ENCODE data around the gene SBDS. TPM values are rescaled to one million over a fixed set of nuclear protein-coding genes. Genes with fewer than 3 reads are reported as not detected.
A peak's percentile ranks its signal among the peaks of the same experiment; 100 is the strongest.
"Not testable (repeated sequence)": the region's sequence is repeated elsewhere in the genome, so short reads cannot be mapped to it uniquely, and the experiment has no call there.

The SBDS gene
- total RNA-seq, 4 donors from 2014 or later = 32.4 to 123 (median 95.8) TPM

GRCh38 chr7:67006965-67007364, 11.6 kb upstream of the SBDS start:
- Histone ChIP-seq H3K36me3 (peaks cover 0 to 19% (median 7%) of the 10 kb centered on the region in 4 donors), H3K27me3 (no peaks in the 10 kb centered on the region), H3K4me1 (no peaks in the 10 kb centered on the region), H3K27ac (no peak overlapping the region), H3K4me3 (no peak overlapping the region), H3K9me3 (no peaks in the 10 kb centered on the region)
- intact Hi-C loops (cut with DNase I; ENCODE audit: low total_unique reads) = no loop called here
- in situ Hi-C loops (cut with MboI; ENCODE audit: low pct_ligation_motif_present in 1 of 4, low pct_unique_long_range_greater_than_20kb in 1 of 4, low sequenced_read_pairs in 3 of 4) = no loop called here
- no peak for DNase-seq
- no peak for TF ChIP-seq EP300 (IDR thresholded peaks at IDR 0.05; ENCODE audit: low read depth)
- no peak for TF ChIP-seq CTCF (IDR thresholded peaks at IDR 0.05)
- no peak for TF ChIP-seq POLR2AphosphoS5 (IDR thresholded peaks at IDR 0.05)
- TF ChIP-seq POLR2A (IDR thresholded peaks at IDR 0.05) = no peak
- 81 to 100% methylated on average over 1 to 2 of the region's 2 CpGs for WGBS, 2 donors (ENCODE audit: low coverage in 1 of 2)

GRCh38 chr7:67004145-67004544, 8.8 kb upstream of the SBDS start:
- H3K9me3 ChIP-seq; DNase-seq; H3K27me3 ChIP-seq; in situ Hi-C loops (cut with MboI; ENCODE audit: low pct_ligation_motif_present in 1 of 4, low pct_unique_long_range_greater_than_20kb in 1 of 4, low sequenced_read_pairs in 3 of 4); intact Hi-C loops (cut with DNase I; ENCODE audit: low total_unique reads); H3K4me3 ChIP-seq; H3K4me1 ChIP-seq; H3K27ac ChIP-seq: not testable (repeated sequence)
- 60 to 93% methylated on average over 1 to 2 of the region's 2 CpGs for WGBS, 2 donors (ENCODE audit: low coverage in 1 of 2)
- peaks cover 0 to 11% (median 1%) of the 10 kb centered on the region in 4 donors for H3K36me3 ChIP-seq

- TF ChIP-seq CTCF (IDR thresholded peaks at IDR 0.05) = peak in 3 of 5 experiments; percentile 43 to 46 (median 45)
- H3K4me3 ChIP-seq; H3K27ac ChIP-seq; DNase-seq; H3K4me1 ChIP-seq; H3K9me3 ChIP-seq; H3K36me3 ChIP-seq; H3K27me3 ChIP-seq; in situ Hi-C loops (cut with MboI; ENCODE audit: low pct_ligation_motif_present in 1 of 4, low pct_unique_long_range_greater_than_20kb in 1 of 4, low sequenced_read_pairs in 3 of 4); intact Hi-C loops (cut with DNase I; ENCODE audit: low total_unique reads): not testable (repeated sequence)
- 41 to 61% methylated on average over 3 to 4 of the region's 5 CpGs for WGBS, 2 donors (ENCODE audit: low coverage in 1 of 2)
Observed at GRCh38 chr7:67000601-67001258, 5.3 kb upstream of the SBDS start.

GRCh38 chr7:66996444-66997191, 1.2 kb upstream of the SBDS start, which contains the start of gene TYW1:
Gene TYW1, plus strand, starts transcription at chr7:66996833. Its CDS starts 146 bp downstream, at chr7:66996979.
- TF ChIP-seq POLR2AphosphoS5 (IDR thresholded peaks at IDR 0.05) (peak; percentile 74 to 91 (median 89)), POLR2A (IDR thresholded peaks at IDR 0.05) (peak; percentile 88)
- peak; percentile 99 for DNase-seq
- H3K27ac ChIP-seq = peak within 1 kb of the TSS; percentile 93 to 99 (median 98)
- H3K9me3 ChIP-seq; H3K27me3 ChIP-seq; intact Hi-C loops (cut with DNase I; ENCODE audit: low total_unique reads); in situ Hi-C loops (cut with MboI; ENCODE audit: low pct_ligation_motif_present in 1 of 4, low pct_unique_long_range_greater_than_20kb in 1 of 4, low sequenced_read_pairs in 3 of 4): not testable (repeated sequence)
- peaks cover 10 to 31% (median 16%) of the 10 kb centered on the region in 4 donors for H3K4me1 ChIP-seq
- 0% methylated on average over 5 to 31 of the region's 44 CpGs for WGBS, 2 donors (ENCODE audit: low coverage in 1 of 2)
- peak within 1 kb of the TSS; percentile 35 to 93 (median 63) for H3K4me3 ChIP-seq
- peaks cover 0 to 18% (median 10%) of the 10 kb centered on the region in 4 donors for H3K36me3 ChIP-seq

DNA sequence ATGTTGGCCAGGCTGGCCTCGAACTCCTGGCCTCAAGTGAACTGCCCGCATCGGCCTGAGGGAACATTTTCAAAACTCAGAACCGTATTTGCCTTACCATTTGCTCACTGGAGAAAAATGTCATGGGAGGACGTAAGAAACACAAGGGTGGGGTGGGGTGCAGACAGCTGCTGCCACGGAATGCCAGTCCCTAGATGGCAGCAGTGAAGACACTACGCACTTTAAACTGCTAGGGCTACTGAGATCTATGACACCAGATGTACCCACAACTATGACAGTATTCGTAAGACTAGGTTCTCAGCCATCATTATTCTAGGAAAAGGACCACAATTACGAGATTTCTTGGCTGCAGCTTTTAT, 716 bp downstream of the SBDS start:
- peak; percentile 41 for TF ChIP-seq EP300 (IDR thresholded peaks at IDR 0.05; ENCODE audit: low read depth)
- peak in 4 of 5 experiments; percentile 22 to 33 (median 29) for TF ChIP-seq CTCF (IDR thresholded peaks at IDR 0.05)
- peak; percentile 87 to 94 (median 94) for TF ChIP-seq POLR2AphosphoS5 (IDR thresholded peaks at IDR 0.05)
- 0% methylated on average over 3 to 9 of the region's 9 CpGs for WGBS, 2 donors (ENCODE audit: low coverage in 1 of 2)
- intact Hi-C loops (cut with DNase I; ENCODE audit: low total_unique reads); H3K9me3 ChIP-seq; H3K27me3 ChIP-seq; in situ Hi-C loops (cut with MboI; ENCODE audit: low pct_ligation_motif_present in 1 of 4, low pct_unique_long_range_greater_than_20kb in 1 of 4, low sequenced_read_pairs in 3 of 4): not testable (repeated sequence)
- H3K36me3 ChIP-seq = peaks cover 0 to 31% (median 16%) of the 10 kb centered on the region in 4 donors
- H3K4me1 ChIP-seq = peaks cover 10 to 31% (median 16%) of the 10 kb centered on the region in 4 donors
- H3K4me3 ChIP-seq = peak overlapping the region; percentile 52 to 81 (median 56)
- peak; percentile 70 for DNase-seq
- peak overlapping the region; percentile 93 to 99 (median 98) for H3K27ac ChIP-seq

DNA sequence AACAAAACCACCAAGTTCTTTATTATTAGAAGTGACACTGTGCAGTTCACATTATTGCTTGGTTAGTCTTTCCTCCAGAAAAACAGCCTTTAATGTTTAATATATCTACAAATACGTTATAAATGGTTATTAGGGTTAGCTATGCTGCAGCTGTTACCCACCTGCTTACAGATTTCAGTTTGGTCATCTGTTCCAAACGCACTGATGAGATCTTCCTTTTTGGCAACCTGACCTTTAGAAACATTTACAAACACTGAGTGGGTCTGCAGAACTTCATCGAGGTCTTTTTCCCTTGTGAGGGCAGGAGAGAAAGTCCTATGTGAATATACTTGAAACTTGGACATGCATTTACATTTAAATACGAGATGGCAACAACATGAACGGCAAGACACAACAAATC, 1.3 kb downstream of the SBDS start:
- 31 to 41% methylated on average over 2 to 5 of the region's 5 CpGs for WGBS, 2 donors (ENCODE audit: low coverage in 1 of 2)

DNA sequence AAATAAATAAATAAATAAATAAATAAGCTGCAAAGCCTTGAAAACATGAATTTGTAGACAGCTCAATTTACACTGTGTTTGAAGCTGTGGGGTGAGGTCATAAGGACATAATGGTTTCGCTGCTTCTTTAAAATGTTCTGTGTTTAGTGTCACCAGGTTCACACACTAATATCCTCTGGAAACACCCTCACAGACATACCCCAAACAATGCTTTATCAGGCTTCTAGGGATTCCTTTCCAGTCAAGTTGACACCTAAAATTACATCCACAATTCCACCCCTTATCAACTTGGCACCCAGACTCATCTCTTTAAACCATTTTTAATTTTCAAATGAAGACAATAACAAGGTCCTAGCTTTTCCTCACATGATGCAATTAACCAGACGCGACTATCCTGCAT, 5.8 kb downstream of the SBDS start:
- Histone ChIP-seq H3K4me1 (peaks cover 5 to 22% (median 8%) of the 10 kb centered on the region in 4 donors), H3K36me3 (peaks cover 0 to 48% (median 25%) of the 10 kb centered on the region in 4 donors)
- intact Hi-C loops (cut with DNase I; ENCODE audit: low total_unique reads); H3K27me3 ChIP-seq; in situ Hi-C loops (cut with MboI; ENCODE audit: low pct_ligation_motif_present in 1 of 4, low pct_unique_long_range_greater_than_20kb in 1 of 4, low sequenced_read_pairs in 3 of 4); H3K9me3 ChIP-seq; H3K4me3 ChIP-seq; H3K27ac ChIP-seq; DNase-seq: not testable (repeated sequence)
- WGBS, 2 donors (ENCODE audit: low coverage in 1 of 2) = 98% methylated on average over 3 of the region's 3 CpGs; no CpG with 5 or more reads in 1 of the 2 donors

More for the DNA sequence above, 1.3 kb downstream of the SBDS start:
- in situ Hi-C loops (cut with MboI; ENCODE audit: low pct_ligation_motif_present in 1 of 4, low pct_unique_long_range_greater_than_20kb in 1 of 4, low sequenced_read_pairs in 3 of 4); H3K27me3 ChIP-seq; H3K9me3 ChIP-seq; intact Hi-C loops (cut with DNase I; ENCODE audit: low total_unique reads); DNase-seq: not testable (repeated sequence)
- peak overlapping the region; percentile 93 to 99 (median 98) for H3K27ac ChIP-seq
- peaks cover 10 to 31% (median 16%) of the 10 kb centered on the region in 4 donors for H3K4me1 ChIP-seq
- H3K36me3 ChIP-seq = peaks cover 0 to 35% (median 18%) of the 10 kb centered on the region in 4 donors
- peak overlapping the region in 3 of 4 donors; percentile 52 to 81 (median 58) for H3K4me3 ChIP-seq
